K562 (cell line): ENCODE data around the gene ANTKMT. TPM values are rescaled to one million over a fixed set of nuclear protein-coding genes. Genes with fewer than 3 reads are reported as not detected.

Source experiments
- ATAC-seq: fragments of 200-7000 bp; cut with Tn5 transposase; 3 replicates; pipeline ENCODE4 v1.9.1; 2020; ENCODE audit warnings: moderate library complexity
- BruUV-seq: library from RNA; stranded (reverse); fragments of 400-500 nt; replicated peaks from 2 replicates; lab custom pipeline; 2021; lab: Mats Ljungman, UMichigan
- CTCF ChIA-PET: fragments of 300-600 bp; formaldehyde crosslinking; extraction: SDS; loops from one replicate; lab custom pipeline; 2021; ENCODE audit warnings: low intra/inter-chr PET ratio; lab: Yijun Ruan, JAX
- POLR2A ChIA-PET: fragments of 300-600, 350-650 bp; sonication (Branson Sonifier 250); formaldehyde crosslinking; extraction: SDS; loops from one replicate; lab custom pipeline; 2021; ENCODE audit warnings: antibody characterized with exemption, inconsistent platforms; lab: Yijun Ruan, JAX
- DNase-seq, 4 experiments: peaks; one replicate each; pipeline versions ENCODE4 v3.0.0 to v3.0.0-alpha.2; 2011 to 2018; ENCODE audit warnings: low spot score in 3 of 4, mixed read lengths in 3 of 4; ENCODE audit errors: extremely low read depth in 1 of 4
- FAIRE-seq: peaks from 2 replicates; lab custom pipeline; 2011; peaks lifted over from hg19 to GRCh38; lab: Jason Lieb, UNC
- H2AFZ ChIP-seq: 2 replicates; pipeline ENCODE4 v1.6.0; 2011; ENCODE audit warnings: low read depth, low read length, control low read depth, inconsistent platforms
- H3K27ac ChIP-seq: fragments of 200-600 bp; 3 replicates; pipeline ENCODE4 v1.8.0; 2011; ENCODE audit warnings: low read depth, mild to moderate bottlenecking, control low read depth, inconsistent platforms, low read length, moderate library complexity, mixed read lengths; ENCODE audit errors: extremely low read depth
- H3K27me3 ChIP-seq, 2 experiments: fragments of 300-600 bp in 1 of 2; 2 replicates in 1 of 2; 3 replicates in 1 of 2; pipeline versions ENCODE4 v1.6.0 to v1.8.0; 2011; ENCODE audit warnings: inconsistent platforms in 2 of 2, low read length in 2 of 2, mild to moderate bottlenecking in 1 of 2, mixed read lengths in 1 of 2, moderate library complexity in 1 of 2; ENCODE audit not compliant: control insufficient read depth in 2 of 2, insufficient read depth in 2 of 2
- H3K36me3 ChIP-seq: fragments of 300-600 bp; 3 replicates; pipeline ENCODE4 v1.8.0; 2011; ENCODE audit warnings: mild to moderate bottlenecking, low read length, inconsistent platforms; ENCODE audit not compliant: control insufficient read depth, insufficient read depth
- H3K4me1 ChIP-seq, 2 experiments: fragments of 200-600 bp in 1 of 2; replicated peaks in 1 of 2; 2 replicates in 1 of 2; 3 replicates in 1 of 2; pipeline versions ENCODE4 v1.5.1 to v1.8.0; 2011; ENCODE audit warnings: inconsistent platforms in 2 of 2, low read length in 2 of 2, mild to moderate bottlenecking in 1 of 2, mixed read lengths in 1 of 2, moderate library complexity in 1 of 2; ENCODE audit not compliant: control insufficient read depth in 2 of 2, insufficient read depth in 2 of 2
- H3K4me2 ChIP-seq: 2 replicates; pipeline ENCODE4 v1.6.1; 2011; ENCODE audit warnings: low read length, control low read depth, inconsistent platforms, mixed read lengths; ENCODE audit not compliant: insufficient read depth
- H3K4me3 ChIP-seq: fragments of 200-600 bp; sonication (generic), shearing (Covaris generic); 2 replicates; pipeline ENCODE4 v1.5.1; 2016; ENCODE audit warnings: control low read depth, inconsistent platforms
- H3K79me2 ChIP-seq: fragments of 200-600 bp; 3 replicates; pipeline ENCODE4 v1.8.0; 2011; ENCODE audit warnings: low read length, inconsistent platforms; ENCODE audit not compliant: control insufficient read depth, insufficient read depth
- H3K9ac ChIP-seq, 2 experiments: 2 replicates each; pipeline versions ENCODE4 v1.6.0 to v1.6.1; 2011; ENCODE audit warnings: low read depth in 2 of 2, low read length in 2 of 2, control low read depth in 1 of 2, inconsistent platforms in 1 of 2, mild to moderate bottlenecking in 1 of 2, mixed read lengths in 1 of 2; ENCODE audit not compliant: insufficient read depth in 1 of 2
- H3K9me1 ChIP-seq: one replicate; pipeline ENCODE4 v1.6.0; 2011; ENCODE audit warnings: inconsistent platforms, mild to moderate bottlenecking, low read length, moderate library complexity; ENCODE audit not compliant: control insufficient read depth, insufficient read depth
- H3K9me3 ChIP-seq: replicated peaks from 2 replicates; pipeline ENCODE4 v1.5.1; 2011; ENCODE audit warnings: low read depth, low read length, inconsistent platforms; ENCODE audit not compliant: control insufficient read depth, insufficient read depth
- H4K20me1 ChIP-seq: replicated peaks from 2 replicates; pipeline ENCODE4 v1.6.1; 2011; ENCODE audit warnings: low read length, inconsistent platforms, mixed read lengths; ENCODE audit not compliant: control insufficient read depth, insufficient read depth
- BHLHE40 ChIP-seq: IDR thresholded peaks from 2 replicates; pipeline ENCODE4 v1.6.1; 2011; ENCODE audit warnings: low read length, improper control_type of control experiment
- HEY1 ChIP-seq: fragments of 250-450 bp; sonication (Bioruptor Pico); IDR thresholded peaks from 2 replicates; pipeline ENCODE4 v1.5.0; 2020; ENCODE audit warnings: mild to moderate bottlenecking, moderate library complexity, borderline replicate concordance
- JUN ChIP-seq, 2 experiments: sonication (generic) in 1 of 2; formaldehyde crosslinking in 1 of 2; IDR thresholded peaks; 2 replicates each; pipeline versions ENCODE4 v1.6.1 to v1.8.0; 2012 to 2022; ENCODE audit warnings: borderline replicate concordance in 2 of 2, mild to moderate bottlenecking in 2 of 2, improper control_type of control experiment in 1 of 2, low read depth in 1 of 2, low read length in 1 of 2, missing genetic modification reagents in 1 of 2
- KAT7 ChIP-seq: sonication (generic); formaldehyde crosslinking; IDR thresholded peaks from 2 replicates; pipeline ENCODE4 v1.8.0; 2022; ENCODE audit warnings: missing genetic modification reagents, mild to moderate bottlenecking, borderline replicate concordance
- MTA1 ChIP-seq: fragments of 450-650 bp; IDR thresholded peaks from 2 replicates; pipeline ENCODE4 v1.6.1; 2017; ENCODE audit warnings: borderline replicate concordance
- SIN3A ChIP-seq, 2 experiments: fragments of 150-350 bp in 1 of 2; IDR thresholded peaks; 2 replicates each; pipeline ENCODE4 v1.6.1; 2011 to 2016; ENCODE audit warnings: borderline replicate concordance in 2 of 2, low read depth in 2 of 2, low read length in 2 of 2, mild to moderate bottlenecking in 2 of 2, moderate library complexity in 2 of 2; ENCODE audit not compliant: control insufficient read depth in 1 of 2
- SRSF1 ChIP-seq: fragments of 200-400 bp; formaldehyde crosslinking; IDR thresholded peaks from 2 replicates; pipeline ENCODE4 v1.6.1; 2017; ENCODE audit warnings: mild to moderate bottlenecking, low read depth, low read length, moderate library complexity
- STAG1 ChIP-seq: sonication (generic); formaldehyde crosslinking; IDR thresholded peaks from 2 replicates; pipeline ENCODE4 v1.5.0; 2020; ENCODE audit warnings: missing genetic modification reagents, borderline replicate concordance
- XRCC5 ChIP-seq: fragments of 200-400 bp; formaldehyde crosslinking; IDR thresholded peaks from 2 replicates; pipeline ENCODE4 v1.6.1; 2017; ENCODE audit warnings: low read depth, mild to moderate bottlenecking, low read length
- WGBS: fragments of 100-300 bp; shearing (Covaris generic); methylation state at CpG from one replicate; pipeline ENCODE4 v1.1.6; 2016; ENCODE audit warnings: low coverage, mixed read lengths; ENCODE audit not compliant: insufficient coverage; ENCODE audit errors: missing lambda C conversion rate; 5-methylcytosine and 5-hydroxymethylcytosine counted together
- in situ Hi-C: fragments of 300-500 bp; cut with MboI; formaldehyde crosslinking; loops from 4 replicates; pipeline ENCODE4 v1.15.0; 2018; ENCODE audit warnings: inconsistent platforms, mixed read lengths
- intact Hi-C: fragments of 100-400 bp; cut with micrococcal nuclease; formaldehyde crosslinking; loops from 2 replicates; pipeline ENCODE4 v1.14.2; 2022
- polyA plus RNA-seq, 8 experiments: library from polyadenylated mRNA; depleted of rRNA in 4 of 8; stranded (reverse) in 5 of 8; unstranded in 3 of 8; fragments of >200 nt; fragmentation: Nextera tagmentation in 2 of 8; fragmentation: Illumina TruSeq in 1 of 8; extraction: Ambion mirVana in 2 of 8; extraction: Trizol in 1 of 8; gene quantifications; 2 replicates each; pipeline versions ENCODE4 v1.2.1 to v1.2.3, GENCODE V29; 2011 to 2014; ENCODE audit warnings: inconsistent platforms in 1 of 8, missing spikeins in 1 of 8
- total RNA-seq, 7 experiments: library from RNA; depleted of rRNA in 6 of 7; stranded (reverse); fragments of >200 nt in 6 of 7; fragmentation: Illumina TruSeq in 2 of 7; extraction: Trizol in 2 of 7; gene quantifications; 2 replicates each; pipeline versions ENCODE4 v1.2.1 to v1.2.3, GENCODE V29; 2011 to 2021; ENCODE audit warnings: low replicate concordance in 1 of 7
- TF ChIP-seq, protein P1 (sequence below), 2 experiments: fragments of 450-650 bp; IDR thresholded peaks; 2 replicates each; pipeline ENCODE4 v1.6.1; 2016
- TF ChIP-seq, protein P2 (sequence below): IDR thresholded peaks from 3 replicates; pipeline ENCODE4 v1.6.1; 2011; ENCODE audit warnings: borderline replicate concordance, mild to moderate bottlenecking; ENCODE audit not compliant: insufficient read length, insufficient read depth

ANTKMT gene
- total and polyA plus RNA-seq, 9 of the 15 experiments (the other 6 are each of a cell fraction or from before 2014, with no cell fraction given): 0.58 to 217 (median 19.1) TPM

DNA sequence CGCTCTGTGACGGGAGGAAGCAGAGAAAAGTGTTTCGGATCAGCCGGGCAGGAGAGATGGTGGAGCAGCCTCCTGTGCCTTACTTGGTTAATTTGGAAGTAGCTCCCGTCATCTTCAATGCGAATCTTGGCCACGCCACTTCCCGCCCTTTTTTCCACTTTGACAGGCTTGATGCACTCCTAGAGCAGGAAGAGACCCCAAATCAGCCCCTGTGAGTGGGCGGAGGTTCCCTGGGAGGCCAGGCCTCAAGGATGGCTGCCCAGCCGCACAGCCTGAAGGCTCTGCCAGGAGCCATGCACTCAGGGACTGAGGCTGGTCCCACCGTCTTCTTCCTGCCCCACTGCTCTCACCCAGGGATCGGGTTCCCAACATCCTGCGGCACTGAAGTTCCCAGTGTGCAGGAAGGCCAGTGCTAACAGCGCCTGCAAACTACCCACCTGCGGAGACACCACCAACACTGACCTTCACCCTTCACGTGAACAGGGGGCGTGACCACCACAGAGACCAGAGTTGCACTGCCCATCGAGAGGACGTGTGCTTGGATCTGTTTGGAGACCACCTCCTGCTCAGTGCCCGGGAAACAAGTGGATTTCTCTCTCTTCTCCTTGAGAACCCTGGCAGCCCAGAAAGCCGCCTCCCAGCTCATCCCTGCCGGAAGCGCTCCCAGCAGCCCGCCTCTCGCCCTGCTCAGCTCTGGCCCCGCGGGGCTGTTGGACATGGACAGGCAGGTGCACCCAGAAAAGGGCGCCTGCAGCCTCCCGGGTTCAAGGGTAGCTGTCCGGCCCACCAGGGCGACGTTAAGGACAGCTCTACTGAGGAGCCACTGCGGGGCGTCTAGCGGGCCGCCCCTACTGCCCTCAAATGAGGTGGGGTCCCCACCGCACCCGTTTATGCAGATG lies 18.9 kb downstream of the ANTKMT start:
- no peaks in the 10 kb centered on the region; the same call in 1 of the 2 replicates for H4K20me1 ChIP-seq
- H2AFZ ChIP-seq: peak overlapping the region; percentile 86
- in situ Hi-C loops: loop anchor here (5.0 kb wide), 1 partner anchor 47 kb away; the partner anchor contains the start of genes CHTF18 and RPUSD1
- H3K27ac ChIP-seq: peak overlapping the region; percentile 90
- H3K9me1 ChIP-seq: peaks cover 6% of the 10 kb centered on the region
- peak overlapping the region; percentile 96 for H3K4me3 ChIP-seq
- 49% methylated on average over 32 of the region's 38 CpGs for WGBS
- intact Hi-C loops: no loop called here
- peak overlapping the region; percentile 87 to 95 for H3K9ac ChIP-seq
- TF ChIP-seq XRCC5: 0 out of 2 replicates have a peak, but pooled peaks have one; percentile 4
- TF ChIP-seq, protein P1, sequence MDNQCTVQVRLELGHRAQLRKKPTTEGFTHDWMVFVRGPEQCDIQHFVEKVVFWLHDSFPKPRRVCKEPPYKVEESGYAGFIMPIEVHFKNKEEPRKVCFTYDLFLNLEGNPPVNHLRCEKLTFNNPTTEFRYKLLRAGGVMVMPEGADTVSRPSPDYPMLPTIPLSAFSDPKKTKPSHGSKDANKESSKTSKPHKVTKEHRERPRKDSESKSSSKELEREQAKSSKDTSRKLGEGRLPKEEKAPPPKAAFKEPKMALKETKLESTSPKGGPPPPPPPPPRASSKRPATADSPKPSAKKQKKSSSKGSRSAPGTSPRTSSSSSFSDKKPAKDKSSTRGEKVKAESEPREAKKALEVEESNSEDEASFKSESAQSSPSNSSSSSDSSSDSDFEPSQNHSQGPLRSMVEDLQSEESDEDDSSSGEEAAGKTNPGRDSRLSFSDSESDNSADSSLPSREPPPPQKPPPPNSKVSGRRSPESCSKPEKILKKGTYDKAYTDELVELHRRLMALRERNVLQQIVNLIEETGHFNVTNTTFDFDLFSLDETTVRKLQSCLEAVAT (IDR thresholded peaks at IDR 0.05): no peak
- TF ChIP-seq, protein P2, sequence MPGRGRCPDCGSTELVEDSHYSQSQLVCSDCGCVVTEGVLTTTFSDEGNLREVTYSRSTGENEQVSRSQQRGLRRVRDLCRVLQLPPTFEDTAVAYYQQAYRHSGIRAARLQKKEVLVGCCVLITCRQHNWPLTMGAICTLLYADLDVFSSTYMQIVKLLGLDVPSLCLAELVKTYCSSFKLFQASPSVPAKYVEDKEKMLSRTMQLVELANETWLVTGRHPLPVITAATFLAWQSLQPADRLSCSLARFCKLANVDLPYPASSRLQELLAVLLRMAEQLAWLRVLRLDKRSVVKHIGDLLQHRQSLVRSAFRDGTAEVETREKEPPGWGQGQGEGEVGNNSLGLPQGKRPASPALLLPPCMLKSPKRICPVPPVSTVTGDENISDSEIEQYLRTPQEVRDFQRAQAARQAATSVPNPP: no peak
- no peak for TF ChIP-seq HEY1 (CRISPR knock-in tag)
- no peak for TF ChIP-seq SRSF1
- peak; percentile 18; the same call in 1 of the 2 replicates for TF ChIP-seq BHLHE40
- peak; percentile 68; the same call in 1 of the 2 replicates for TF ChIP-seq KAT7 (CRISPR knock-in tag)
- no peak for TF ChIP-seq JUN (IDR thresholded peaks at IDR 0.05; ENCODE audit: borderline replicate concordance, low read depth, low read length)
- TF ChIP-seq JUN (CRISPR knock-in tag; IDR thresholded peaks at IDR 0.05; ENCODE audit: borderline replicate concordance): no peak
- TF ChIP-seq SIN3A (IDR thresholded peaks at IDR 0.05; ENCODE audit: borderline replicate concordance in 2 of 2, control insufficient read depth in 1 of 2, low read depth in 2 of 2, low read length in 2 of 2): 0 out of 4 replicates have a peak, but pooled peaks of 1 of the 2 experiments have one; percentile 5
- TF ChIP-seq MTA1: no peak
- 0 out of 2 replicates have a peak, but pooled peaks have one; percentile 19 for TF ChIP-seq STAG1 (CRISPR knock-in tag)
- CTCF ChIA-PET: interaction anchor here (0.9 to 1.1 kb wide), 2 partner anchors 25 to 348 kb away, joined by 3 to 4 read pairs; partner anchors contain the start of gene METRN
- peaks cover 18 to 85% of the 10 kb centered on the region in 2 experiments for H3K4me1 ChIP-seq
- no TSS peak for BruUV-seq
- H3K36me3 ChIP-seq: peaks cover 43% of the 10 kb centered on the region; the same call in 2 of the 3 replicates
- H3K4me2 ChIP-seq: peak overlapping the region; percentile 85
- FAIRE-seq: no peak
- DNase-seq: no peak
- H3K79me2 ChIP-seq: peaks cover 15% of the 10 kb centered on the region
- POLR2A ChIA-PET: interaction anchor here (0.5 to 1.9 kb wide), 11 partner anchors 8 to 67 kb away, joined by 3 to 11 read pairs (median 3); no protein-coding TSS in a partner anchor
- no peaks in the 10 kb centered on the region for H3K27me3 ChIP-seq
- no peaks in the 10 kb centered on the region for H3K9me3 ChIP-seq
- ATAC-seq: peak; percentile 38
